HG03378 (cell line): ENCODE data around the gene SOHLH1.

Source experiments
- ATAC-seq: cut with Tn5 transposase; IDR thresholded peaks from one replicate; pipeline ENCODE4 v1.9.1; 2021; ENCODE audit warnings: mild to moderate bottlenecking, moderate library complexity; ENCODE audit not compliant: unreplicated experiment

The SOHLH1 gene

GRCh38 chr9:135662758-135663450 lies 36.4 kb downstream of the SOHLH1 start, which contains the start of gene LCN9:
LCN9 (plus strand) TSS chr9:135663309; CDS start chr9:135663322, 13 bp downstream.
- ATAC-seq = no peak

GRCh38 chr9:135661816-135662560 lies 37.3 kb downstream of the SOHLH1 start:
- no peak for ATAC-seq

GRCh38 chr9:135660407-135660806 lies 38.9 kb downstream of the SOHLH1 start:
- no peak for ATAC-seq

GRCh38 chr9:135659252-135659651 lies 40.0 kb downstream of the SOHLH1 start:
- ATAC-seq = no peak

GRCh38 chr9:135657416-135657815 lies 41.9 kb downstream of the SOHLH1 start:
- ATAC-seq = no peak

GRCh38 chr9:135655317-135655716 lies 44.0 kb downstream of the SOHLH1 start:
- no peak for ATAC-seq

GRCh38 chr9:135650408-135650807 lies 48.9 kb downstream of the SOHLH1 start:
- ATAC-seq = no peak

GRCh38 chr9:135649508-135649907 lies 49.8 kb downstream of the SOHLH1 start:
- no peak for ATAC-seq

- no peak for ATAC-seq
These were observed 50.5 kb downstream of the SOHLH1 start for GRCh38 chr9:135648494-135649410.

- ATAC-seq = no peak
These were observed 51.4 kb downstream of the SOHLH1 start for GRCh38 chr9:135647884-135648283.

- no peak for ATAC-seq
These were observed 54.6 kb downstream of the SOHLH1 start for GRCh38 chr9:135644631-135645218.
